SK-N-SH (cell line): Measurements from ENCODE around the gene YTHDF1. TPM values are rescaled to one million over a fixed set of nuclear protein-coding genes. Genes with fewer than 3 reads are reported as not detected.

Source experiments
- CTCF ChIA-PET: fragments of 300-600, 350-600 bp; formaldehyde crosslinking; extraction: SDS; loops from one replicate; lab custom pipeline; 2021; lab: Yijun Ruan, JAX
- POLR2A ChIA-PET: fragments of 350-600 bp; sonication (Branson Sonifier 250); formaldehyde crosslinking; extraction: SDS; loops from one replicate; lab custom pipeline; 2020; ENCODE audit warnings: antibody characterized with exemption, inconsistent platforms; lab: Yijun Ruan, JAX
- DNase-seq: peaks from one replicate; pipeline ENCODE4 v3.0.0; 2012
- H2AFZ ChIP-seq: fragments of 200-600 bp; sonication (generic); 2 replicates; pipeline ENCODE4 v1.8.1; 2016; ENCODE audit warnings: antibody characterized with exemption, mild to moderate bottlenecking, low read depth
- H3F3A ChIP-seq: fragments of 200-600 bp; sonication (generic); replicated peaks from 2 replicates; pipeline ENCODE3; 2016; ENCODE audit warnings: antibody characterized with exemption, mild to moderate bottlenecking; ENCODE audit not compliant: insufficient read depth
- H3K27ac ChIP-seq, 2 experiments: fragments of 200-500 bp in 1 of 2; fragments of 200-600 bp in 1 of 2; sonication (Bioruptor generic) in 1 of 2; sonication (generic), shearing (Covaris generic) in 1 of 2; 2 replicates each; pipeline versions ENCODE4 v1.5.1 to v1.6.1; 2014 to 2016; ENCODE audit warnings: low read depth in 2 of 2, inconsistent platforms in 1 of 2, low read length in 1 of 2, mild to moderate bottlenecking in 1 of 2, mixed read lengths in 1 of 2
- H3K27me3 ChIP-seq: fragments of 200-600 bp; sonication (generic), shearing (Covaris generic); 2 replicates; pipeline ENCODE4 v1.6.1; 2016; ENCODE audit warnings: mixed run types; ENCODE audit not compliant: insufficient read depth
- H3K36me3 ChIP-seq, 2 experiments: fragments of 200-500 bp in 1 of 2; fragments of 200-600 bp in 1 of 2; sonication (Bioruptor generic) in 1 of 2; sonication (generic) in 1 of 2; replicated peaks in 1 of 2; 2 replicates each; pipeline versions ENCODE3 to v1.5.1; 2014 to 2016; ENCODE audit warnings: low read length in 1 of 2, mild to moderate bottlenecking in 1 of 2; ENCODE audit not compliant: insufficient read depth in 2 of 2, control insufficient read depth in 1 of 2
- H3K4me1 ChIP-seq, 2 experiments: fragments of 200-500 bp in 1 of 2; fragments of 200-600 bp in 1 of 2; sonication (Bioruptor generic) in 1 of 2; sonication (generic), shearing (Covaris generic) in 1 of 2; 2 replicates each; pipeline versions ENCODE4 v1.5.1 to v1.6.1; 2014 to 2016; ENCODE audit warnings: low read depth in 1 of 2, low read length in 1 of 2, mixed run types in 1 of 2; ENCODE audit not compliant: insufficient read depth in 2 of 2, control insufficient read depth in 1 of 2
- H3K4me2 ChIP-seq: fragments of 200-600 bp; sonication (generic), shearing (Covaris generic); 2 replicates; pipeline ENCODE4 v1.6.1; 2017; ENCODE audit warnings: mixed run types
- H3K4me3 ChIP-seq, 2 experiments: fragments of 200-500 bp in 1 of 2; fragments of 200-600 bp in 1 of 2; sonication (Bioruptor generic) in 1 of 2; sonication (generic), shearing (Covaris generic) in 1 of 2; 2 replicates each; pipeline versions ENCODE4 v1.5.1 to v1.8.1; 2014 to 2016; ENCODE audit warnings: low read depth in 2 of 2, inconsistent platforms in 1 of 2, low read length in 1 of 2, mild to moderate bottlenecking in 1 of 2, mixed read lengths in 1 of 2, moderate library complexity in 1 of 2
- H3K79me2 ChIP-seq: fragments of 200-600 bp; sonication (generic); 2 replicates; pipeline ENCODE4 v1.8.1; 2017; ENCODE audit warnings: mild to moderate bottlenecking; ENCODE audit not compliant: insufficient read depth
- H3K9ac ChIP-seq: fragments of 200-600 bp; sonication (generic); 2 replicates; pipeline ENCODE4 v1.6.1; 2017; ENCODE audit warnings: mixed run types
- H3K9me2 ChIP-seq: fragments of 200-600 bp; sonication (generic); 2 replicates; pipeline ENCODE4 v1.6.1; 2017; ENCODE audit warnings: mixed run types
- H3K9me3 ChIP-seq: fragments of 200-600 bp; sonication (generic); 2 replicates; pipeline ENCODE4 v1.6.1; 2017; ENCODE audit warnings: mixed run types, mild to moderate bottlenecking, moderate library complexity
- H4K20me1 ChIP-seq: fragments of 200-600 bp; sonication (generic); 2 replicates; pipeline ENCODE4 v1.6.1; 2017; ENCODE audit warnings: mild to moderate bottlenecking, mixed run types; ENCODE audit not compliant: insufficient read depth
- CHD2 ChIP-seq: fragments of 150-350 bp; IDR thresholded peaks from 2 replicates; pipeline ENCODE4 v1.6.1; 2018; ENCODE audit warnings: low read length; ENCODE audit not compliant: partially characterized antibody
- EP300 ChIP-seq, 2 experiments: IDR thresholded peaks; 2 replicates each; pipeline versions ENCODE4 v1.4.0 to v1.6.1; 2012; ENCODE audit warnings: borderline replicate concordance in 1 of 2, low read depth in 1 of 2, low read length in 1 of 2
- EZH2phosphoT487 ChIP-seq: fragments of 200-600 bp; sonication (generic); IDR thresholded peaks from 2 replicates; pipeline ENCODE4 v1.6.1; 2017; ENCODE audit warnings: low read depth, mixed run types, mild to moderate bottlenecking, antibody characterized with exemption, moderate library complexity, borderline replicate concordance
- FOSL2 ChIP-seq: IDR thresholded peaks from 2 replicates; pipeline ENCODE4 v1.4.0; 2012; ENCODE audit warnings: low read depth, mild to moderate bottlenecking, moderate library complexity, borderline replicate concordance
- FOXJ3 ChIP-seq: sonication (generic); formaldehyde crosslinking; IDR thresholded peaks from 2 replicates; pipeline ENCODE4 v1.5.1; 2020; ENCODE audit warnings: mild to moderate bottlenecking, missing genetic modification reagents
- MEF2A ChIP-seq: IDR thresholded peaks from 2 replicates; pipeline ENCODE4 v1.4.0; 2012; ENCODE audit warnings: low read depth, borderline replicate concordance
- MXI1 ChIP-seq: IDR thresholded peaks from 2 replicates; pipeline ENCODE4 v1.6.1; 2012; ENCODE audit warnings: mild to moderate bottlenecking, low read depth, low read length, improper control_type of control experiment
- NRF1 ChIP-seq: IDR thresholded peaks from 2 replicates; pipeline ENCODE4 v1.6.1; 2012; ENCODE audit warnings: low read depth, mild to moderate bottlenecking, low read length
- POLR2AphosphoS5 ChIP-seq: IDR thresholded peaks from 2 replicates; pipeline ENCODE4 v1.6.1; 2012; ENCODE audit warnings: low read depth, low read length
- RCOR1 ChIP-seq: fragments of 150-350 bp; IDR thresholded peaks from 2 replicates; pipeline ENCODE4 v1.6.1; 2017; ENCODE audit warnings: antibody characterized with exemption, low read length
- RFX5 ChIP-seq: IDR thresholded peaks from 2 replicates; pipeline ENCODE4 v1.6.1; 2012; ENCODE audit warnings: mild to moderate bottlenecking, improper control_type of control experiment, low read length
- SIN3A ChIP-seq: IDR thresholded peaks from 2 replicates; pipeline ENCODE4 v1.6.1; 2012; ENCODE audit warnings: low read depth, mild to moderate bottlenecking, low read length, moderate library complexity, borderline replicate concordance
- SMC3 ChIP-seq: IDR thresholded peaks from 2 replicates; pipeline ENCODE4 v1.6.1; 2012; ENCODE audit warnings: low read depth, low read length, improper control_type of control experiment
- TAF1 ChIP-seq: IDR thresholded peaks from 2 replicates; pipeline ENCODE4 v1.6.1; 2012; ENCODE audit warnings: low read depth, mild to moderate bottlenecking, low read length, moderate library complexity, borderline replicate concordance
- TCF12 ChIP-seq: IDR thresholded peaks from 2 replicates; pipeline ENCODE4 v1.4.0; 2012
- TEAD4 ChIP-seq: IDR thresholded peaks from 2 replicates; pipeline ENCODE4 v1.4.0; 2012; ENCODE audit warnings: mild to moderate bottlenecking, borderline replicate concordance; ENCODE audit not compliant: insufficient read depth
- USF2 ChIP-seq: fragments of 150-350 bp; IDR thresholded peaks from 2 replicates; pipeline ENCODE4 v1.6.1; 2017; ENCODE audit warnings: antibody characterized with exemption, low read length, low read depth, borderline replicate concordance
- YY1 ChIP-seq: IDR thresholded peaks from 2 replicates; pipeline ENCODE4 v1.4.0; 2012; ENCODE audit warnings: low read depth, mild to moderate bottlenecking
- WGBS: methylation state at CpG from one replicate; pipeline ENCODE4 v1.1.6; 2017; ENCODE audit warnings: low lambda C conversion rate; 5-methylcytosine and 5-hydroxymethylcytosine counted together
- polyA plus RNA-seq, 3 experiments: library from polyadenylated mRNA; depleted of rRNA; stranded (reverse); fragments of >200 nt; gene quantifications; 2 replicates each; pipeline ENCODE4 v1.2.3, GENCODE V29; 2012
- TF ChIP-seq, protein P1 (sequence below): fragments of 200-600 bp; sonication (generic); IDR thresholded peaks from 2 replicates; pipeline ENCODE4 v1.6.1; 2017; ENCODE audit warnings: antibody characterized with exemption, mild to moderate bottlenecking, moderate library complexity
- TF ChIP-seq, protein P2 (sequence below): IDR thresholded peaks from 2 replicates; pipeline ENCODE4 v1.4.0; 2012; ENCODE audit warnings: low read depth

Gene YTHDF1
- polyA plus RNA-seq, 1 of the 3 experiments (the other 2 are of a cell fraction): 17.0 TPM

GRCh38 chr20:63240004-63240403 lies 24.1 kb upstream of the YTHDF1 start:
- H3K4me1 ChIP-seq: peaks cover 0 to 7% of the 10 kb centered on the region in 2 experiments; a peak in 1 of 4 replicates
- TF ChIP-seq TAF1 (no peak), NRF1 (no peak), TEAD4 (no peak), SMC3 (no peak), MXI1 (no peak), USF2 (no peak), MEF2A (no peak), FOXJ3 (CRISPR knock-in tag) (no peak), TCF12 (no peak), EZH2phosphoT487 (no peak), POLR2AphosphoS5 (no peak), CHD2 (no peak), EP300 (IDR thresholded peaks at IDR 0.05; ENCODE audit: borderline replicate concordance in 1 of 2, low read depth in 1 of 2, low read length in 1 of 2) (no peak), SIN3A (no peak), RCOR1 (no peak), RFX5 (no peak), YY1 (no peak), FOSL2 (no peak)
- TF ChIP-seq, protein P1, sequence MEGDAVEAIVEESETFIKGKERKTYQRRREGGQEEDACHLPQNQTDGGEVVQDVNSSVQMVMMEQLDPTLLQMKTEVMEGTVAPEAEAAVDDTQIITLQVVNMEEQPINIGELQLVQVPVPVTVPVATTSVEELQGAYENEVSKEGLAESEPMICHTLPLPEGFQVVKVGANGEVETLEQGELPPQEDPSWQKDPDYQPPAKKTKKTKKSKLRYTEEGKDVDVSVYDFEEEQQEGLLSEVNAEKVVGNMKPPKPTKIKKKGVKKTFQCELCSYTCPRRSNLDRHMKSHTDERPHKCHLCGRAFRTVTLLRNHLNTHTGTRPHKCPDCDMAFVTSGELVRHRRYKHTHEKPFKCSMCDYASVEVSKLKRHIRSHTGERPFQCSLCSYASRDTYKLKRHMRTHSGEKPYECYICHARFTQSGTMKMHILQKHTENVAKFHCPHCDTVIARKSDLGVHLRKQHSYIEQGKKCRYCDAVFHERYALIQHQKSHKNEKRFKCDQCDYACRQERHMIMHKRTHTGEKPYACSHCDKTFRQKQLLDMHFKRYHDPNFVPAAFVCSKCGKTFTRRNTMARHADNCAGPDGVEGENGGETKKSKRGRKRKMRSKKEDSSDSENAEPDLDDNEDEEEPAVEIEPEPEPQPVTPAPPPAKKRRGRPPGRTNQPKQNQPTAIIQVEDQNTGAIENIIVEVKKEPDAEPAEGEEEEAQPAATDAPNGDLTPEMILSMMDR: no peak
- TF ChIP-seq, protein P2, sequence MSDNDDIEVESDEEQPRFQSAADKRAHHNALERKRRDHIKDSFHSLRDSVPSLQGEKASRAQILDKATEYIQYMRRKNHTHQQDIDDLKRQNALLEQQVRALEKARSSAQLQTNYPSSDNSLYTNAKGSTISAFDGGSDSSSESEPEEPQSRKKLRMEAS: no peak
- no peaks in the 10 kb centered on the region for H3K9me2 ChIP-seq
- H3K4me2 ChIP-seq: no peak overlapping the region
- POLR2A ChIA-PET: no interaction called here
- H3K27ac ChIP-seq: no peak overlapping the region
- no peaks in the 10 kb centered on the region for H3K27me3 ChIP-seq
- 51% methylated on average over 6 of the region's 11 CpGs for WGBS
- H3K79me2 ChIP-seq: no peaks in the 10 kb centered on the region
- H3K36me3 ChIP-seq: no peaks in the 10 kb centered on the region
- no peak overlapping the region for H3K4me3 ChIP-seq
- H4K20me1 ChIP-seq: no peaks in the 10 kb centered on the region
- H2AFZ ChIP-seq: no peak overlapping the region
- CTCF ChIA-PET: interaction anchor here (1.7 to 15.6 kb wide), 4 partner anchors 10 to 142 kb away, joined by 4 to 168 read pairs (median 6); no protein-coding TSS in a partner anchor
- no peaks in the 10 kb centered on the region for H3K9me3 ChIP-seq
- no peaks in the 10 kb centered on the region for H3F3A ChIP-seq
- DNase-seq: no peak
- no peak overlapping the region for H3K9ac ChIP-seq
